Neural progenitor cell (in vitro differentiated cells): Measurements from ENCODE around the gene DAAM2.

Experiments used
- EZH2 ChIP-seq: fragments of 200-600 bp; sonication (generic); IDR thresholded peaks from 2 replicates; pipeline ENCODE4 v1.6.1; 2017; ENCODE audit warnings: antibody characterized with exemption, mild to moderate bottlenecking, moderate library complexity
- EZH2phosphoT487 ChIP-seq: fragments of 200-600 bp; sonication (generic); IDR thresholded peaks from 2 replicates; pipeline ENCODE4 v1.6.1; 2017; ENCODE audit warnings: antibody characterized with exemption
- TF ChIP-seq, protein P1 (sequence below): fragments of 200-600 bp; sonication (generic); IDR thresholded peaks from 2 replicates; pipeline ENCODE4 v1.5.1; 2017; ENCODE audit warnings: antibody characterized with exemption, mild to moderate bottlenecking

DNA sequence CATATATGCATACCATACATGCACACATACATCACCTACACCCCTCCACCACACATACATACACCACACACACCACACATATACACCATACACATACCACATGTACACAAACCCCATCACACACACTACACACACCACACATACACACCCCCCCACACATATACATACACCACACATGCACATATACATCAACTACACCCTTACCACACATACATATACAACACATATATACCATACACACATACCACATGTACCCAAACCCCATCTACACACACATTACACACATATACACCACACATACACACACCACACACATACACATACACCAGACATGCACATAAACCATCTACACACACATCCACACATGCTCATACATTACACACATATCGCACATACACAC, 52.7 kb downstream of the DAAM2 start:
- TF ChIP-seq, protein P1, sequence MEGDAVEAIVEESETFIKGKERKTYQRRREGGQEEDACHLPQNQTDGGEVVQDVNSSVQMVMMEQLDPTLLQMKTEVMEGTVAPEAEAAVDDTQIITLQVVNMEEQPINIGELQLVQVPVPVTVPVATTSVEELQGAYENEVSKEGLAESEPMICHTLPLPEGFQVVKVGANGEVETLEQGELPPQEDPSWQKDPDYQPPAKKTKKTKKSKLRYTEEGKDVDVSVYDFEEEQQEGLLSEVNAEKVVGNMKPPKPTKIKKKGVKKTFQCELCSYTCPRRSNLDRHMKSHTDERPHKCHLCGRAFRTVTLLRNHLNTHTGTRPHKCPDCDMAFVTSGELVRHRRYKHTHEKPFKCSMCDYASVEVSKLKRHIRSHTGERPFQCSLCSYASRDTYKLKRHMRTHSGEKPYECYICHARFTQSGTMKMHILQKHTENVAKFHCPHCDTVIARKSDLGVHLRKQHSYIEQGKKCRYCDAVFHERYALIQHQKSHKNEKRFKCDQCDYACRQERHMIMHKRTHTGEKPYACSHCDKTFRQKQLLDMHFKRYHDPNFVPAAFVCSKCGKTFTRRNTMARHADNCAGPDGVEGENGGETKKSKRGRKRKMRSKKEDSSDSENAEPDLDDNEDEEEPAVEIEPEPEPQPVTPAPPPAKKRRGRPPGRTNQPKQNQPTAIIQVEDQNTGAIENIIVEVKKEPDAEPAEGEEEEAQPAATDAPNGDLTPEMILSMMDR = no peak
- TF ChIP-seq EZH2 = no peak
- no peak for TF ChIP-seq EZH2phosphoT487
